GM18507 (cell line): ENCODE results near the gene CENPM.

Experiments
- DNase-seq: peaks from one replicate; pipeline ENCODE4 v3.0.0; 2011; ENCODE audit warnings: low read depth; ENCODE audit not compliant: insufficient read length; ENCODE audit errors: extremely low spot score
- FAIRE-seq: peaks from 2 replicates; lab custom pipeline; 2011; peaks lifted over from hg19 to GRCh38; lab: Jason Lieb, UNC

Gene CENPM

DNA sequence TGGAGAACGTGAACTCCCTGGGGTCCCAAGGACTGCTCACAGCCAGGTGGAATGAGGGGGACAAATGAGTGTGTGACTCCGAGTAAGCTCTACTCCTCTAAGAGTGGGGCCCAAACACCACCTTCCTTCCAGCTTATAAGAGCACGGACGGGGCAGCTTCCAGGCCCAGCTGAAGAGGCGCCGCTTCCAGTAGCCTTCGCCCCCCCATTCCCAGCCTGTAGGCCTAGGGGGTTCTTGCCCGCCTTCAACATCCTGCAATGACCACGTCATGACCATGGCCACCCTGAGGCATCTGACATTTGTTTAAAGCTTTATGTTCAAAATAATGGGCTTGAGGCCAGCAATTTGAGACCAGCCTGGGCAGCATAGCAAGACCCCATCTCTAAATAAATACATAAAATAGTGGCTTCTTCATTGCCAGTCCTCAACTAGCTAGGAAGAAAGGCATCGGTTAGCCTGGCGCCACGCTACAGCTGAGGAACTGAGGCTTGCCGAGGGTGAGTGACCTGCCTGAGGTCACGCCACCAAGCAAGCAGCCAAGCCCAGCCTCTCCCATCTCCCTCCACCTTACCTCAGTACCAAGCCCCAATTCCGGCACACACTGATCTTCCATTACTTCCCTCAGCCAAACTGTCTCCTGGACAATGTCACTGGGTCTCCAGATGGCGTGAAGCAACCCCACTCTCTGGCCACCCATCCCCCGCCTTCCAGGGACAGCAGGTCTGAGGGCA lies 12.5 kb downstream of the CENPM start:
- no peak for DNase-seq

DNA sequence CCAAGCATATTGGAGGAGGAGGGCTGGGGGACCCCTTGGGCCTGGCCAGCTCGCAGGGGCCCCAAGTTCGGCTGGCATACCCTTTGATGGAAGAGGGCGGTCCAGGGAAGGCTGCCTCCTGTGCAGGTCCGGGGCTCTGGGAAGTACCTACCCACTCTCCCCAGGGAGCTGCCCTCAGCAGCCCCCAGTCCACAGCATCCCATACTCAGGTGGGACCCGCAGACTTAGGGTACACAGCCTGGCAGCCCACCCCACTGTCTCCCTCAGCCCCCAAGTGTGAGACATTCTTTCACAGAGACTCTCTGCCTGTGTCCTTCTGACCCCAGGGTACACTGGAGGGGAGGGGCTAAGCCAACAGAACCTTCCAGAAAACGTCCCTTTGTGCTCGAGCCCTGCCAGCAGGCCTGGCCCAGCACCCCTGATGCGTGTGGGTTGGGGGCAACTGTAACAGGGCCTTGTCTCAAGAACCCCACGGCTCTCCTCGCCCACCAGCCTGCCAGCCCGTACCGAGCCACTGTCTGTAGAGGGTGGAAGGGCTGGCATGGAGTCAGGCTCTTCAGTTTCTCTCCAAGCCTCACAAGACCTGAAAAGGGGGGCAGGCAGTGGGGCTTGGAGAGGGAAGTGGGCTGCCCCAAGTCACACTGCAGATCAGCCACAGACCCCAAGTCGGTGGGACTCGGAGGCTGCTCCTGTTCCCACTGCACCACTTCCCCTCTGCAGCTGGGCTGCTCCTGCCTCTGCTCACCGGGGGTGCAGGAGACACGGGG lies 13.4 kb downstream of the CENPM start:
- no peak for DNase-seq
- no peak for FAIRE-seq

More for the DNA sequence above, 12.5 kb downstream of the CENPM start:
- FAIRE-seq: no peak

DNA sequence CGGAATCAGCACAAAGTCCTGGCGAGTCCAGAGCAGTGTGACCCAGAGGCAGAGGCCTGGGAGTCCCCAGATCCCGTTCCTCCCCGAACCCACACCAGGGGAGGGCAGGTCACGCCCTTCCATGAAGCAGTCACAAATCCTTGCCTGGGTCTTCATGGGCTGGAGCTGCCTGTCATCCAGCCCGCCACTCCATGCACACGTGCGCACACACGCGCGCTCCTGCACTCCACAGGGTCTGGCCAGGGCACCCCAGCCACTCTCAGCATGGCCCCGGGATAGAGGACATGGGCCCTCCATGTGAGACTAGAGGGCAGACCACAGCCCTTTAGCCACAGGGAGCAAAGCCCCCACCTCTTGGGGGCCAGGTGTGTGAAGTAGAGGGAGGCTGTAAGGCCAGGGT lies 14.6 kb downstream of the CENPM start:
- DNase-seq (no peak), FAIRE-seq (no peak)

DNA sequence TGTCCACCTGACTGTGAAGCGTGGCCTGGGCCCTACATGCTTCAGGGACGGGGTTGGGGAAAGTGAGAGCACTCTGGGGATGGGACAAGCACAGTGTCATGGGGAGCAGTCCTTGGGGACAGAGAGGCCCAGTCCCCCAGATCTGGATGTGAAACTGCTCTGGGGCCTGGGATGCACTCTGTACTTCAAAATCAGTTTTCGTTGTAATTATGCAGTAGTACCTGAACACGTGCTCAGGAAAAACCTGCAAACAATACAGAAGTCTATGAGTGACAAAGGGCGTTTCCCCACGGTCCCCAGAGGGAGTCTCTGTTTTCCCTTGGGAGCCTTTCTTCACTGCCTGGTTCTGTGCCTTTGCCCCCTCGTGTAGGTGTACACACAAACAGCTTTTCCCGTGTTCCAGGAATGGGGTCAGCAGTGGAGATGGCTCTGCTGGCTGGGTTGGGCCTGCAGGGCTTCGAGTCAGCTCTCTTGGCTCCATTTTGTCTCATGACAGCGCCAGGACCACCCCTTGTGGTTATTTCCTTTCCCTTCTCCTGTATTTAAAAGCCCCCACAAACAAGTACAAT lies 15.2 kb downstream of the CENPM start:
- DNase-seq: no peak
- FAIRE-seq: peak; percentile 96

DNA sequence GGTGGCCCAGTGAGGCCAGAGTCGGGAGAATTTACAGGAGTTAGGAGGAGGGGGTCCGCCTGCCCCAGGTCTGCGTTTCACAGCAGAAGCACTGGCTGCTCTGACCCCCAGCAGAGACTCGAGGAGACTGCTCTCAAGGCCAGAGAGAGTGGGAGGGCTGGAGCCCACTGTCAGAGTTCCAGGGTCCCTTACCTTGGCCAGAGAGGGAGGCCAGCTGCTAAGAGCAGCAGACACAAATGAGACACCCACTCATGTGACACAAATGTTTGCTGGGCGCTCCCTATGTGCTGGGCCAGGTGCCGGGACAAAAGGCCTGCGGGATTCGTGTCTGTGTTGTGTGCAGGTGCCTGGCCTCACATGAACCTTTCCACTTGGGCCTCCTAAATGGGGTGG lies 17.5 kb downstream of the CENPM start:
- no peak for DNase-seq
- no peak for FAIRE-seq

DNA sequence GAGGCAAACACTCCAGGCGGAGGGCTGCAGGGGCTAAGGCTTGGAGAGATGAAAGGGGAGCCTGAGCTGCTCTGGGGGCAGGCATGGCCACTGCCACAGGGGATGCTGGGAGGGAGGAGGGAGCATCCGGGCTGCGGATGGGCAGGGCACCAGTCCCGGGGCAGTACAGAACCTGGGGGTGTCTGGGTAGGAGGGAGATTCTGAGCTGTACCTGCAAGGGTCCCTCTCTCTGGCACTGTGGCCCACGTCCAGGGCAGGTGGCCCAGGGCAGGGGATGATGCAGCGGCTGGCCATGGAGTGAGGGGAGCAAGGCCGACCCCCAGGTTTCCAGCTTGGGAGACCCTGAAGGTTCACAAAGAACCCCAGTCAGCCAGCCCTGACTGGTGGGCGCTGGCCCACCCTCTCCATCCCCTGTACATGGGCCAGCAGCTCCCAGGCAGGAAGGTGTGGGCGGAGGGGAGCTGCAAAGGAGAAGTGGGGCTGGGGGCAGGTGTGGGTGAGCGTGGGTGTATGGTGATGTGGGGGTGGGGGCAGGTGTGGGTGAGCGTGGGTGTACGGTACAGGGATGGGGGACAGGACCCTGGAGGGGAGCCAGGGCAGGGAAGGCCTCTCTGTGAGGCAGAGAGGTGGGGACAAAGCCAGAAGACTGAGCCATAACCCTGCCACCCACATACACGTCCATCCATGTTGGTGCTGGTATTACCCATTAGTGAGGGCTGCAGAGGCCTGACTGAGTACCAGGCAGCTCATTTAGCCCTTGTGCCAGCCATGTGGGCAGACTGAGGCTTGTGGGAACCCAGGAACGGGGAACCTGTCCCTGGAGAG lies 18.1 kb downstream of the CENPM start:
- DNase-seq (no peak), FAIRE-seq (peak; percentile 36)

DNA sequence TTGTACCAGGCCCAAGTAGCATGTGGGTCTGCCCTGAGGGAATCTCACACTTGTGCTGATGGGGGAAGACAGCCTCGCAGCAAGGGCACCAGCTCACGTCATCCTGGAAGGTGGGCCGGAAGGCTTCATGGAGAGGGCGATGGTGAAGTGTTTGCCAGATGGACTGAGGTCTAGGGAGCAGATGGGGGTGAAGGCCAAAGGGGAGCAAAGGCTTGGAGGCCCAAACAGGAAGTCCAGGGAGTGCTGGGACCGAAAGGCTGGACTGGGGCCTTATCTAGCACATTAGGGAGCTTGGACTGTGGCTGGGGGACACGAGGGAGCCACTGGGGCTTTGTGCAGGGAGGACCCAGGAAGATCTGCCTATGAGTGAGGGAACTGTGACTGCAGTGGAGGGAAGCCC lies 19.1 kb downstream of the CENPM start:
- peak; percentile 67 for FAIRE-seq
- DNase-seq: no peak

DNA sequence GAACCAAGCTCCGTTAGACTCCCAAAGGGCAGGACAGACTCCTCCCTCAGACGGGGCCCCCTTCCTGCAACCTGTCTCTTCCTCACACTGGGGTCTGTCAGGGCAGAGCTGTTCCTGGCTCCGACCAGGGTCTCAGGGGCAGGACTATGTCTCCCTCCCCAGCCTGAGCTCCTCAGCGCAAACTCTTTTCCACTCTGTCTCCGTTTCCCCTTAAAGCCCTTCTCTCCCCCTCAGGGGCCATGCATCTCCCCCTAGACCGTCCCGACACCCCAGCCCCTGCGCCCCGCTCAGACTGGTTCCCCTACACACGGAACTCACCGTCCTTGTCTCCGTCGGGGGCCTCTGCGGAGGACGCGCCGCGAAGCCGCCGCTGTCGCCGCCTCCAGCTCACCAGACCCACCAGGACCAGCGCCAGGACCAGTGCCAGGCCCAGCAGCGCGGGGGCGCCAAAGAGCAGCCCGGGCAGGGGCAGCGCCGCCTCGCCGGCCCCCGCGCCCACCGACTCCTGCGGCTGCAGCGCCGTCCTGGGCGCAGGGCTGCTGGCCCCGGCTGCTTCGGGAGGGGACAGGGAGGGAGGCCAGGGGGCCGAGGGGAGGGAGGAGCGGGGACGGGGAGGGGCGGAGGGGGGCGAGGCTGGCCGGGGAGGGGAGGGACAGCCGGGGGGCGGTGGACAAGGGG lies 21.0 kb downstream of the CENPM start:
- DNase-seq (no peak), FAIRE-seq (peak; percentile 86)

DNA sequence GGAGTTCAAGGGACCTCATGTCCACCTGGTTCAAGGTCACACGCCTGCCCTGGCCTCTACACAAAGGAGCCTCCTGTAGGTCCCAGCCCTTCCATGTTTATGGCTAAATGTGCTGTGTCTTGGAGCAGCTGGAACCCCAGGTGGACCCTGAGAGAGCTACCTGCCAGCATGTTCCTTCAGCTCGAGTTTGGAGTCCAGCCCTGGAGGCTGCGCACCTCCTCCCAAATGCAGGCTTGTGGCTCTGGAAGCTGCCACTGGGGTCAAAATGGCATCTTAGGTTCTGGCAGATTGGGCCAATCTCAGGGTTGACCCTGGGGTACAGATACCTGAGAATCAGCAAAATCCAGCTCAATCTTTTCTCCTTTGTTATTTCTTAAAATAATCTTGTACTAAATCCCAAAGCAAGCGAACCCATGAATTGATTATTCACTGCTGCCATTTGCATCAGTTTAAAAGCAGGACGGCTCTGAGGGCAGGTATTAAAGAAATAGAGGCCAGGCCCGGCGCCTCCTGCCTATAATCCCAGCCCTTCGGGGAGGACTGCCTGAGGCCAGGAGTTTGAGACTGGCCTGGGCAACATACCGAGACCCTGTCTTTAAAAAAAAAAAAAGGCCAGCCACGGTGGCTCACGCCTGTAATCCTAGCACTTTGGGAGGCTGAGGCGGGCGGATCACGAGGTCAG lies 23.2 kb downstream of the CENPM start:
- FAIRE-seq: peak; percentile 49

DNA sequence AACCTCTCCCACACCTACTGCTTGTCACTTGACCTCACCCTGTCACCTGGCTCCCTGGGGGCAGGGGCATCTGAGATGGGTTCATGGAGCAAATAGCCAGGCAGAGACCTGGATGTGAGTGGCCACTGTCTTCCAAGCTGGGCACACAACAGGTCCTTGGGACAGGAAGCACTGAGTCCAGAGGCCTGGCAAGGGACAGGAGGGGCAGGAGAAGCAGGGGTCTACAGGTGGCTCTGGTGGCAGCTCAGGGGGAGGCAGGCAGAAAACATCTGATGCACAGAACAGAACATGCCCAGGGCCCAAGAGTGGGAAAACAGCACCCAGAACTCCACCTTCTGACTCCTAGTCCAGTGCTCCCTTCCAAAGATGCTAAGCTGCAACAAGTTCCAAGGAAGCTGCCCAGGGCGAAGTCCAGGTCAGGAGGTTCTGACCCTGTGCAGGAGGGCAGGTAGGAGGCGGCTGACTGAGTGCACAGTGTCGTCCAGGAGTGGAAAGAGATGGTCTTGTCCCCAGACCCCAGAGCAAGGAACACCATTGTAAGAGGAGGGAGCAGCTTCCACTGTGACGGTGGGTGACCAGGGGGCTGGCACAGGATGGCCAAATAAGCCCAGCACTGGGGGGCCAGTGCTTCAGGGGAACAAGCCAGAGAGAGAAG lies 23.9 kb downstream of the CENPM start:
- DNase-seq (no peak), FAIRE-seq (no peak)

More for the DNA sequence above, 23.2 kb downstream of the CENPM start:
- DNase-seq: no peak

DNA sequence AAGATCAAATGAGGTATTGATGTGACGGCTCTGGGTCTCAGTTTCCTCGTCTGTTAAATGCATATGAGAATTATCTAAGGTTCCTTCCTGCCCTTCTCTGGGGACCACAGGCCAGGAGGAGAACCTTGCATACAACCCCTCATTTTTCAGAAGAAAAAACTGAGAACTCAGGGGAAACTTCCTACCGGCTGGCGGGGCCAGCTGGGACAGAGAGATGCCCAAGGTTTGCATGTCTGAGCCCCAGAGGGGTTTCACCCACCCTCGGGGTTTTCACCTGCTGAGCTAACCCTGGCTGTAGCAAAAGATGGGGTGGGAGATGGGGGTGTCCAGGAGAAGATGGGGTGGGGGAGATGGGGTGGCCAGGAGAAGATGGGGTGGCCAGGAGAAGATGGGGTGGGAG lies 24.6 kb downstream of the CENPM start:
- FAIRE-seq (peak; percentile 86), DNase-seq (no peak)

DNA sequence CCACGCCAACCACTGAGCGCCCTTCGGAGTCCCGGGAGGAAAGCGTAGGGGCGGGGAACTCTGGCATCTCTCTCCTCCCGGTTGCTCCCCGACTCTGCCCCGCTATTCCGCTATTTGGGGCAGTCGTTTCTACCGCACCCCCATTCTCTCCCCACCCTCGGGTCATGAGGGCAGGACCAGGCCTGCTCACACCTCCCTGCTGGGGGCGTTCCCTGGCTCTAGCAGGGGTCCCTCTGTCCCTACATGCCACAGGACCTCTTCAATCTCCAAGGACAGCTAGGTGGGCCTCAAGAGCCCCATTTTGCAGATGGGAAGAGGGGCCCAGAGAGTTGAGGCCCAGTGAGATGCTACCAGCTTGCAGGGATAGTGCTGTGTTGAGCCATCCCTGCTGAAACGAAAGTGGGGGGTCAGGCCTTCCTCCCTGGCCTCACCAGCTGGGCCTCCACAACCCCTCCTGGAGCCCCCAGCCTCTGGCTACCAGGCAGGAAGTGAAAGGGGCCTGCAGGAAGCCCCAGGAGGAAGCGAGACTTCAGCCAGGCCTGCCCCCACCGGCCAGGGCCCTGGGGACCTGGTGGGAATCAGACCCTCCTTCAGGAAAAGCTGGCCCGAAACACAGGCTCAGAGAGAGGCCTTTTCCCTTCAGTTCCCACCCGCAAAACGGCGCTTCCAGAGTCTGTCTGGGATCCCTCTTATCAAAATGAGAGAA lies 26.5 kb downstream of the CENPM start:
- FAIRE-seq: no peak
- DNase-seq: no peak

DNA sequence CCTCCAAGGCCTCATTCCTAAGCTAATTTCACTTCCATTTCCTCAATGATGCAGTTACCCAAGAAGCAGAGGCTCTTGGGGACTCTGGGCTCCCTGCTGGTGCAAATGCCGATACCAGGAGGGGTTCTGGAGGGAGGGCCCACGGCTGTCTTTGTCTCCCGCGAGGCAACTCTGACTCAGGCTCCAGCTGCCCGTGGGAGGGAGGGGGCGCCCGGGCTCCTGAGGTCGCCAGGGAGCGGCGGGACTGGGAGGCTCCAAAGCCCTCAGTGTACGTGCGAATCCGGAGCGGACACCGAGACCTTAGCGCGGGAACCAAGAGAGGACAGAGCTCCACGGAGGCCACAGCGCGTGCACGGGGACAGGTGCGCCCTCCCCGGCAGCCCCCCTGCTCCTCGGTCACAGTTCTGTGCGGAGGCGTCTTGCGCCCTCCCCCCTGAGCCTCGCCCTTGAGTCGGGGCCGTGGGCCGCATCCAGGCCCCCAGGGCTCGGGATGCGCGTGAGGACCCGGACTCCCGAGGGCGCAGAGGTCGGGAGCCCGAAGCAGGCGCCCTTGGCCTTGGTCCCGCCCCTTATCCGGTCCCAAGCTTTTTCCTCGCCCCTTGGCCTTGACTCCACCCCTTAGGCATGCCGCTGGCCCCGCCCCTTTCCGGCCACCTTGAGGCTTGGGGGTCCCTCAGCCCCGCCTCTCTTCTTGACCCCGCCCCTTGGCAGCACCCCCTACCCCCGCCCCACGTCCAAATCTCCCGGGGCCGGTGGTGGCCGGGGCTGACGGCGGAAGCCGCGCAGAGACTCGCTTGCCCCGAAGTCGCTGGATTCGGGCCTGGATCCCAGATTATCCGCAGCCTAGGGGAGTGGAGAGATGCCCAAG lies 27.4 kb downstream of the CENPM start:
- FAIRE-seq: peak; percentile 98
- peak; percentile 71 for DNase-seq

DNA sequence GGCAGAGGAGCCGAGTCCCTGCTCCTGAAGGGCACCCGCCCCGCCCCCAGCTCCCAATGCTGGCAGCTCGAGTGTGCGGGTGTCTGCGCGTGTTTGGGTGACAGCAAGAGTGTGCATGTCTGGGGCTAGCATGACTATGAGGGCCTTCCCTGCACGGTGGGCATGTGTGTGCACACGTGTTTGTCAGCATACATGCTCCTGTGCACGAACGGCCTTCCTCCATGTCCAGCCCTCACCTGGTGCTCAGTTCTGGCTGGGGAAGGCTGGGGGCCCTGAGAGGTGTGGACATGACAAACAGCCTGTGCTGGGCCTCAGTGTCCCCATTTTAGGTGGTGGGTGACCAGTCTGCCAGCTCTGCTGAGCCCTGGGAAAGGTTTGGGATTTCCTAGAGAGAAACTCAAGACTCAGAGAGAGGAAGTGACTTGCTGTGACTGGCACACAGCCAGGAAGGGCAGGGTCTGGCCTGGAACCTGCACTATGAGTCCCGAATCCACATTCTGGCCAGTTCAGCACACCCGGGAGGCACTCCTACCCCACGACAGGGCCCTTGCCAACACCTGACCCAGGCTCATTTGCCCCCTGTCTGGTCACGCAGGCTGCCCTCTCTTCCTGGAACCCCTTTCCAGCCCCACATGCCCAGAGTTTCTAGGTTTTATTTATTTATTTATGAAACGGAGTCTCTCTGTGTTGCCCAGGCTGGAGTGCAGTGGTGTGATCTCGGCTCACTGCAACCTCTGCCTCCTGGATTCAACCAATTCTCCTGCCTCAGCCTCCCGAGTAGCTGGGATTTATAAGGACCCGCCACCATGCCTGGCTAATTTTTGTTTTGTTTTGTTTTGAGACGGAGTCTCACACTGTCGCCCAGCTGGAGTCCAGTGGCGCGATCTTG lies 28.8 kb downstream of the CENPM start:
- no peak for DNase-seq
- peak; percentile 56 for FAIRE-seq

DNA sequence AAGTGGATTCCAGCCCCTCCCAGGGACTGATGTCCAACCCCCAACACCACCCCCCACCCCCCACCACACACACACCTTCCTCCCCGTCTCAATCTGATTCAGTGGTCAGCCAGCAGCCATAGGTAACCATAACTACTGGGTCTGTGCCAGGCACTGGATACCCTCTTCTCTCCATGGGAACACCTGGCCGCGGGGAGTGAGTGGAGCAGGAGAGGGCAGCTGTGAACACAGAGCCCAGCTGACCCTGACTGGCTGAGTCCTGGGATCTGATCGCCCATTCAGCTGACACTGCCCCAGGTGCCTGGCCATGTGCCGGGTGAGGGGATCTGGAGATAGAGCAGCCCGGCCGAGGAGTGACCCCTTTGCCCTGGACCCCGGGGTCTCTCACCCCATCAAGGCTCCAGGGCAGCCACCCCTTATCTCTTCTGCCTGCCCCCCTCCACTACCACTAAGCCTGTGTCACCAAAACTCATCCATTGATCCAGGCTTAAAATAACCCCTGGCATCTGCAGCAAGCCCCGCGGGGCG lies 29.5 kb downstream of the CENPM start:
- no peak for FAIRE-seq
- DNase-seq: no peak
